OCI-LY7 (cell line): Measurements from ENCODE around the gene NOL6. TPM values are rescaled to one million over a fixed set of nuclear protein-coding genes. Genes with fewer than 3 reads are reported as not detected.
"Not testable (repeated sequence)": the region's sequence is repeated elsewhere in the genome, so short reads cannot be mapped to it uniquely, and the experiment has no call there.

Source experiments
- BruUV-seq: library from RNA; stranded (reverse); fragments of 400-500 nt; replicated peaks from 2 replicates; lab custom pipeline; 2021; lab: Mats Ljungman, UMichigan
- CTCF ChIA-PET: fragments of 300-600 bp; sonication (Branson Sonifier 250); formaldehyde crosslinking; loops from one replicate; lab custom pipeline; 2022; ENCODE audit warnings: antibody characterized with exemption; ENCODE audit not compliant: unreplicated experiment; lab: Charles Lee
- POLR2A ChIA-PET: fragments of 300-600 bp; sonication (Branson Sonifier 250); formaldehyde crosslinking; loops from one replicate; lab custom pipeline; 2022; ENCODE audit warnings: antibody characterized with exemption; lab: Charles Lee
- DNase-seq: peaks from one replicate; pipeline ENCODE4 v3.0.0-alpha.2; 2015; ENCODE audit warnings: low spot score
- H2AFZ ChIP-seq: fragments of 200-600 bp; sonication (generic), shearing (Covaris generic); 2 replicates; pipeline ENCODE4 v1.6.1; 2014; ENCODE audit warnings: mild to moderate bottlenecking, antibody characterized with exemption, low read length, moderate library complexity
- H3K27ac ChIP-seq: fragments of 200-600 bp; sonication (generic); 2 replicates; pipeline ENCODE4 v1.5.1; 2014; ENCODE audit warnings: mixed run types, low read depth, mild to moderate bottlenecking, moderate library complexity, low read length, inconsistent platforms; ENCODE audit not compliant: poor library complexity, severe bottlenecking
- H3K36me3 ChIP-seq: fragments of 200-600 bp; sonication (generic); 2 replicates; pipeline ENCODE4 v1.6.1; 2014; ENCODE audit warnings: mild to moderate bottlenecking, antibody characterized with exemption, low read length, moderate library complexity, mixed read lengths; ENCODE audit not compliant: insufficient read depth
- H3K4me1 ChIP-seq: fragments of 200-600 bp; sonication (generic); 2 replicates; pipeline ENCODE4 v1.5.1; 2014; ENCODE audit warnings: mild to moderate bottlenecking, low read length; ENCODE audit not compliant: insufficient read depth, poor library complexity, severe bottlenecking
- H3K4me2 ChIP-seq: fragments of 200-600 bp; sonication (generic); 2 replicates; pipeline ENCODE4 v1.6.1; 2014; ENCODE audit warnings: mild to moderate bottlenecking, low read length
- H3K4me3 ChIP-seq: fragments of 200-600 bp; sonication (generic); 2 replicates; pipeline ENCODE4 v1.5.1; 2014; ENCODE audit warnings: mild to moderate bottlenecking, low read depth, low read length; ENCODE audit not compliant: poor library complexity, severe bottlenecking
- H3K79me2 ChIP-seq: fragments of 200-600 bp; sonication (generic); 2 replicates; pipeline ENCODE4 v1.6.1; 2016; ENCODE audit warnings: low read depth, mild to moderate bottlenecking, low read length, moderate library complexity, mixed read lengths; ENCODE audit not compliant: insufficient read depth
- H3K9me2 ChIP-seq: fragments of 200-600 bp; sonication (generic); 2 replicates; pipeline ENCODE4 v1.6.1; 2016; ENCODE audit warnings: mild to moderate bottlenecking, low read length, mixed read lengths; ENCODE audit not compliant: insufficient read depth
- H3K9me3 ChIP-seq: fragments of 200-600 bp; sonication (generic); 2 replicates; pipeline ENCODE4 v1.6.1; 2014; ENCODE audit warnings: mild to moderate bottlenecking, mixed run types, low read length, mixed read lengths
- H4K20me1 ChIP-seq: fragments of 200-600 bp; sonication (generic); 2 replicates; pipeline ENCODE4 v1.6.1; 2014; ENCODE audit warnings: mild to moderate bottlenecking, antibody characterized with exemption, low read length, moderate library complexity, mixed read lengths; ENCODE audit not compliant: insufficient read depth
- EZH2phosphoT487 ChIP-seq: fragments of 200-600 bp; sonication (generic); IDR thresholded peaks from 2 replicates; pipeline ENCODE4 v1.6.1; 2018; ENCODE audit warnings: low read depth, borderline replicate concordance, mild to moderate bottlenecking, mixed run types, antibody characterized with exemption, low read length, moderate library complexity, mixed read lengths
- intact Hi-C: fragments of 100-400 bp; cut with micrococcal nuclease; formaldehyde crosslinking; loops from one replicate; pipeline ENCODE4 v1.10.0; 2022; ENCODE audit not compliant: unreplicated experiment
- total RNA-seq, 2 experiments: library from RNA; depleted of rRNA in 1 of 2; stranded (reverse); fragments of >200 nt in 1 of 2; shearing (Covaris generic) in 1 of 2; gene quantifications; 2 replicates each; pipeline ENCODE4 v1.2.3, GENCODE V29; 2014 to 2022
- TF ChIP-seq, protein P1 (sequence below): fragments of 200-600 bp; sonication (generic); conservative IDR thresholded peaks from 2 replicates; pipeline ENCODE4 v1.5.1; 2014; ENCODE audit warnings: mild to moderate bottlenecking, antibody characterized with exemption, low read length, moderate library complexity, mixed read lengths

The NOL6 gene
- total RNA-seq, 2 experiments from 2014 or later: 28.8 to 30.9 TPM

DNA sequence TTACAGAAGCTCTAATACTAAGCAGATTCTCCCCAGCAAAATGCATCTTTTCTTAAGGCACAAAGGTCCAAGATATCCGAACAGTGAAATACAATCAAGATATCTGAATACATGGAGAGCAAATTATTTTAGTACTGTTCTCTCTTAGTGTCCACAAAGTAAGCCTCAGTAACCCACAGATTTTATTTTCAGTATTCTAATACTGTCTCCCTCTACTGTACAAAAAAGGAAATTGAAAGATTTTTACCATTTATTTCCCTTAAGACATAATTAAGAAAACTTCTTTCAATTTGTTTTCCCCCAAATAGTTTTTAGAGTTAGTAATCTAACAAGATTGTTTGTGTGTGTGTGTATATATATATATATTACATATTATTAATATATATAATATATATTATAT, 24.7 kb upstream of the NOL6 start:
- no peaks in the 10 kb centered on the region for H3K9me2 ChIP-seq
- H4K20me1 ChIP-seq: no peaks in the 10 kb centered on the region
- H3K9me3 ChIP-seq: no peaks in the 10 kb centered on the region
- H3K27ac ChIP-seq: no peak overlapping the region
- H3K4me2 ChIP-seq: no peak overlapping the region
- peak; percentile 22 for DNase-seq
- H2AFZ ChIP-seq: no peak overlapping the region
- no peaks in the 10 kb centered on the region for H3K36me3 ChIP-seq
- POLR2A ChIA-PET: no interaction called here
- H3K4me1 ChIP-seq: no peaks in the 10 kb centered on the region
- no peaks in the 10 kb centered on the region for H3K79me2 ChIP-seq
- CTCF ChIA-PET: no interaction called here
- no TSS peak for BruUV-seq
- intact Hi-C loops: no loop called here
- TF ChIP-seq EZH2phosphoT487: no peak
- TF ChIP-seq, protein P1, sequence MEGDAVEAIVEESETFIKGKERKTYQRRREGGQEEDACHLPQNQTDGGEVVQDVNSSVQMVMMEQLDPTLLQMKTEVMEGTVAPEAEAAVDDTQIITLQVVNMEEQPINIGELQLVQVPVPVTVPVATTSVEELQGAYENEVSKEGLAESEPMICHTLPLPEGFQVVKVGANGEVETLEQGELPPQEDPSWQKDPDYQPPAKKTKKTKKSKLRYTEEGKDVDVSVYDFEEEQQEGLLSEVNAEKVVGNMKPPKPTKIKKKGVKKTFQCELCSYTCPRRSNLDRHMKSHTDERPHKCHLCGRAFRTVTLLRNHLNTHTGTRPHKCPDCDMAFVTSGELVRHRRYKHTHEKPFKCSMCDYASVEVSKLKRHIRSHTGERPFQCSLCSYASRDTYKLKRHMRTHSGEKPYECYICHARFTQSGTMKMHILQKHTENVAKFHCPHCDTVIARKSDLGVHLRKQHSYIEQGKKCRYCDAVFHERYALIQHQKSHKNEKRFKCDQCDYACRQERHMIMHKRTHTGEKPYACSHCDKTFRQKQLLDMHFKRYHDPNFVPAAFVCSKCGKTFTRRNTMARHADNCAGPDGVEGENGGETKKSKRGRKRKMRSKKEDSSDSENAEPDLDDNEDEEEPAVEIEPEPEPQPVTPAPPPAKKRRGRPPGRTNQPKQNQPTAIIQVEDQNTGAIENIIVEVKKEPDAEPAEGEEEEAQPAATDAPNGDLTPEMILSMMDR: peak; percentile 68
- no peak overlapping the region for H3K4me3 ChIP-seq

DNA sequence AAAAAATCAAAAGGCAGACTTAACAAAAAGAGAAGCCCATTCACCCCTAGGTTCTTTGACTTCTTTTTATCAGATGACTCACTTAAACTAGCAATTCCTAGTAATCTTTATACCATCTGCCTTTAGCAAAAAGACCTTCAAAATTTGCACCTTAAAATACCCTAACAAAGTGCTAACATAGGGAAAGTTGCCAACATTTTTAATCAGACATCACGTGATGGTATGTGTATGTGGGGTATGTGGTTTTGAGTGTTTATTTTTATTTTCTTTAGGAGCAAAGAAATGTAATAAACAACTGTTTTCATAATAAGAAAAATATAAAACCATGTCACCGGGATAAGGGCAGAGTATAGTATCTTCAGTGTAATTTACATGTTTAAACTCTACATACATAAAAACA, 20.1 kb upstream of the NOL6 start:
- H3K36me3 ChIP-seq, BruUV-seq, intact Hi-C loops, H4K20me1 ChIP-seq, H2AFZ ChIP-seq, H3K9me3 ChIP-seq, CTCF ChIA-PET, H3K79me2 ChIP-seq, H3K4me1 ChIP-seq, POLR2A ChIA-PET, DNase-seq, H3K4me2 ChIP-seq, H3K27ac ChIP-seq, H3K4me3 ChIP-seq, H3K9me2 ChIP-seq: not testable (repeated sequence)

DNA sequence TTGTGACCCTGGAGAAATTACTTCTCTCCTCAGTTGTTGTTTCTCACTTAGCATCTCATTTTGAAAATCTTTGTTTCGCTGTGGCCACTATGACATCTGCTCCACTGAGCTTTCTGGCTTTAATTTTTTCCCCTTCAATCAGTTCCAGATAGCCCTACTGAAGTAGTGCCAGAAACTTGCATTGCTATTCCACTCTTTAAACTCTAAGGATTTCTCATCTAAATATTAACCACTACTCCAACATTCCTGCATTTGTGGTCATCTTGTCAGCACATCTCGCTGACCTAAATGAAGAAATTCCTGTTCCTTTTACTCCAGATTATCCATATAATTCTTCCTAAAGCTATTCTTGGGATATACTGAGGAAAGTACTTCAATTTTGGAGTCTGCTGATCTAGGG, 15.3 kb upstream of the NOL6 start:
- H3K9me3 ChIP-seq: no peaks in the 10 kb centered on the region
- BruUV-seq: no TSS peak
- no peaks in the 10 kb centered on the region for H3K9me2 ChIP-seq
- TF ChIP-seq, protein P1: no peak
- TF ChIP-seq EZH2phosphoT487: no peak
- intact Hi-C loops: no loop called here
- DNase-seq: no peak
- H4K20me1 ChIP-seq: no peaks in the 10 kb centered on the region
- CTCF ChIA-PET: no interaction called here
- H3K4me2 ChIP-seq: no peak overlapping the region
- H3K4me1 ChIP-seq: no peaks in the 10 kb centered on the region
- no peak overlapping the region for H3K4me3 ChIP-seq
- no peak overlapping the region for H2AFZ ChIP-seq
- no peaks in the 10 kb centered on the region for H3K79me2 ChIP-seq
- POLR2A ChIA-PET: no interaction called here
- no peak overlapping the region for H3K27ac ChIP-seq
- no peaks in the 10 kb centered on the region for H3K36me3 ChIP-seq

DNA sequence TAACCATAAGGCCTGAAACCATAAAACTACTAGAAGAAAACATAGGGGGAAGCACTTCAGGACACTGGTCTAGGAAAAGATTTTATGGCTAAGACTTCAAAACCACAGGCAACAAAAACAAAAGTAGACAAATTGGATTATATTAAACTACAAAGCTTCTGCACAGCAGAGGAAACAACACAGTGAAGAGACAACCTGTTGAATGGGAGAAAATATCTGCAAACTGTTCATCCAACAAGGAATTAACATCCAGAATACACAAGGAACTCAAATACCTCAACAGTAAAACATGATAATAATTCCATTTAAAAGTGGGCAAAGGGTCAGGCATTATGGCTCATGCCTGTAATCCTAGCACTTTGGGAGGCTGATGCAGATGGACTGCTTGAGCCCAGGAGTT, 11.6 kb upstream of the NOL6 start:
- H3K4me2 ChIP-seq, H3K4me1 ChIP-seq, H3K79me2 ChIP-seq, H3K9me2 ChIP-seq, CTCF ChIA-PET, DNase-seq, BruUV-seq, H3K27ac ChIP-seq, H3K4me3 ChIP-seq, H4K20me1 ChIP-seq, intact Hi-C loops, POLR2A ChIA-PET, H3K9me3 ChIP-seq, H3K36me3 ChIP-seq, H2AFZ ChIP-seq: not testable (repeated sequence)
